Nephron (organoid): ENCODE results near the gene SLC15A1.

Source experiments
- H3K27ac Mint-ChIP-seq, 3 experiments: 2 replicates each; pipeline ENCODE4 v1.8.0; 2020; ENCODE audit warnings: mixed read lengths in 3 of 3, mild to moderate bottlenecking in 2 of 3, moderate library complexity in 1 of 3
- H3K27me3 Mint-ChIP-seq: 2 replicates; pipeline ENCODE4 v1.8.0; 2021; ENCODE audit warnings: low read depth, mild to moderate bottlenecking, moderate library complexity, mixed read lengths
- H3K36me3 Mint-ChIP-seq: 2 replicates; pipeline ENCODE4 v1.8.0; 2020; ENCODE audit warnings: low read depth, mixed read lengths
- H3K4me1 Mint-ChIP-seq: 2 replicates; pipeline ENCODE4 v1.8.0; 2020; ENCODE audit warnings: mixed read lengths
- H3K4me3 Mint-ChIP-seq, 3 experiments: 2 replicates each; pipeline ENCODE4 v1.8.0; 2020; ENCODE audit warnings: mild to moderate bottlenecking in 3 of 3, mixed read lengths in 3 of 3, moderate library complexity in 2 of 3
- H3K9me3 Mint-ChIP-seq: 2 replicates; pipeline ENCODE4 v1.8.0; 2020; ENCODE audit warnings: mixed read lengths
- TF ChIP-seq, protein P1 (sequence below), 3 experiments: fragments of 200-600 bp; sonication (generic); IDR thresholded peaks; one replicate each; pipeline ENCODE4 v1.5.0; 2021; ENCODE audit warnings: antibody characterized with exemption in 3 of 3; ENCODE audit not compliant: unreplicated experiment in 3 of 3

SLC15A1 gene

GRCh38 chr13:98651744-98652143 is 100.7 kb downstream of the SLC15A1 start:
- H3K9me3 Mint-ChIP-seq, result peaks cover 3% of the 10 kb centered on the region
- no peak overlapping the region for H3K4me3 Mint-ChIP-seq
- H3K27me3 Mint-ChIP-seq, result peaks cover 6% of the 10 kb centered on the region
- peaks cover 10% of the 10 kb centered on the region for H3K4me1 Mint-ChIP-seq
- TF ChIP-seq, protein P1, sequence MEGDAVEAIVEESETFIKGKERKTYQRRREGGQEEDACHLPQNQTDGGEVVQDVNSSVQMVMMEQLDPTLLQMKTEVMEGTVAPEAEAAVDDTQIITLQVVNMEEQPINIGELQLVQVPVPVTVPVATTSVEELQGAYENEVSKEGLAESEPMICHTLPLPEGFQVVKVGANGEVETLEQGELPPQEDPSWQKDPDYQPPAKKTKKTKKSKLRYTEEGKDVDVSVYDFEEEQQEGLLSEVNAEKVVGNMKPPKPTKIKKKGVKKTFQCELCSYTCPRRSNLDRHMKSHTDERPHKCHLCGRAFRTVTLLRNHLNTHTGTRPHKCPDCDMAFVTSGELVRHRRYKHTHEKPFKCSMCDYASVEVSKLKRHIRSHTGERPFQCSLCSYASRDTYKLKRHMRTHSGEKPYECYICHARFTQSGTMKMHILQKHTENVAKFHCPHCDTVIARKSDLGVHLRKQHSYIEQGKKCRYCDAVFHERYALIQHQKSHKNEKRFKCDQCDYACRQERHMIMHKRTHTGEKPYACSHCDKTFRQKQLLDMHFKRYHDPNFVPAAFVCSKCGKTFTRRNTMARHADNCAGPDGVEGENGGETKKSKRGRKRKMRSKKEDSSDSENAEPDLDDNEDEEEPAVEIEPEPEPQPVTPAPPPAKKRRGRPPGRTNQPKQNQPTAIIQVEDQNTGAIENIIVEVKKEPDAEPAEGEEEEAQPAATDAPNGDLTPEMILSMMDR (IDR thresholded peaks at IDR 0.05; ENCODE audit: unreplicated experiment in 3 of 3), result no peak
- H3K27ac Mint-ChIP-seq, result no peak overlapping the region
- H3K36me3 Mint-ChIP-seq, result no peaks in the 10 kb centered on the region

DNA sequence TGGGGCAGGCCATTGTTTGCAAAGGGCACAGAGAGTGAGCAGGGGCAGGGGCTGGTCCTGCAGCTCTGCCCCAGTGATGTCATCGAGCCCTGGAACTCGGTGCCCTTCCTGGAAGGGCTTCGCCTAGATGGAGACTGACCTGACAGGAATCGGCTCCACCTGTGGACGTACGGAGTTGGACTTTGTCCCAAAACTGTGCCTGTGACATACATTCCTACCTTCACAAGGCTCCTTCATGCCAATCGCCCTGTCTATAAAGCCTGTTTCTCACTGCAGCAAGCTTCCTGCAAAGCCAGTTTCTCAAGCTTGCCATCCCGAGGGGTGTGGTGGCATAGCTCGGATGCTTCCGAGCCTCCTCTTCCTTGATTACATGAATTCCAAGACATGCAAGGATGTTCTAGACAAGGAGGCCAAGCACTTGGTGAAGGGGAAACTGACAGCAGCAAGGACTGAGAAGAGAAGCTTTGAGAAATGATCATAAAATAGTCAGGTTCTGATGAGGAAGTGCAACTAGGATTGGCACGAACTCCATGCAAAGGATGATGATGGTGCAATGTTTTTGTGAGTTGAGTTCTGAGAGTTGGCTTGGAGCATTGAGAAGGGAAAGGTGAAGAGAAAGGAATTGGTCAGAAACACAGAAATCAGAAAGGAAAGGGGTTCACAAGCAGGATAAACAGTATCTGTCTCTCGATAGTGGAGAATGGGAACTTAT is 101.9 kb downstream of the SLC15A1 start:
- no peak overlapping the region for H3K4me3 Mint-ChIP-seq

DNA sequence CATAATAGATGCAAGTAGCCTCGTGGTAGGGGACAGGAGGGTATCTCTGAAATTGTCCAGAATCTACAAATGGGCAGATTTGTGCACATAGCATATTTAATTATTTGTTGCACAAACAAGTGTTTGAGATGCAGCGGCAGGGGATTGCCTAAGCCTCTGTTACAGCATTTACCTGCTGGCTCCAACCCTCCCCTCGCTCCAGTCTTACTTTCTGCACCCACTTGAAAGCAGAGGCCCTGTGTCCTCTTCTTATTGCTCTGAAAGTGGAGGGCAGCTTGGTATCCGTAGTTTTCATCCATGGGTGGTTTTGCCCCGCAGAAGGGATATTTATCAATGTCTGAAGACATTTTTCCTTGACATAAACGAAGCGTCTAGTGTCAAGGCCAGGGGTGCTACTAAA is 102.6 kb downstream of the SLC15A1 start:
- H3K9me3 Mint-ChIP-seq, result no peaks in the 10 kb centered on the region
- no peak overlapping the region for H3K27ac Mint-ChIP-seq
- TF ChIP-seq, protein P1 (IDR thresholded peaks at IDR 0.05; ENCODE audit: unreplicated experiment in 3 of 3), result no peak
- no peak overlapping the region for H3K4me3 Mint-ChIP-seq
- H3K27me3 Mint-ChIP-seq, result peaks cover 6% of the 10 kb centered on the region
- peaks cover 10% of the 10 kb centered on the region for H3K4me1 Mint-ChIP-seq
- H3K36me3 Mint-ChIP-seq, result no peaks in the 10 kb centered on the region

More for the DNA sequence above, 101.9 kb downstream of the SLC15A1 start:
- Mint-ChIP-seq H3K36me3 (no peaks in the 10 kb centered on the region), H3K4me1 (peaks cover 10% of the 10 kb centered on the region), H3K27ac (no peak overlapping the region), H3K27me3 (peaks cover 6% of the 10 kb centered on the region), H3K9me3 (peaks cover 2% of the 10 kb centered on the region)
- TF ChIP-seq, protein P1 (IDR thresholded peaks at IDR 0.05; ENCODE audit: unreplicated experiment in 3 of 3), result no peak

DNA sequence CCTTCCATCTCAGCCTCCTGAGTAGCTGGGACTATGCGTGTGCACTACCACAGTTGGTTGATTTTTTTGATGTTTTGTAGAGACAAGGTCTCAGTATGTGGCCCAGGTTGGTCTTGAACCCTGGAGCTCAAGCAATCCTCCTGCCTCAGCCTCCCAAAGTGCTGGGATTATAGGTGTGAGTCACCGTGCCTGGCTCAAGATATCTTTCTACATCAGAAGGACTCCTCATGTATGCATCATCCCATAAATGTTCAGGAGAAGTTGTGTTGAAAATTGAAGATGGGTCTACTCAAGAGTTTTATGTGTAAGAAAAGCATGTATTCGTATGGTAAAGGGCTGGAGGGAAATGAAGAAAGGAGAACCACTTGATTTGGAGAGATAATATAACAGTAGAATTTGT is 103.8 kb downstream of the SLC15A1 start:
- H3K27me3 Mint-ChIP-seq, result peaks cover 6% of the 10 kb centered on the region
- no peak overlapping the region for H3K4me3 Mint-ChIP-seq
- H3K9me3 Mint-ChIP-seq, result no peaks in the 10 kb centered on the region
- TF ChIP-seq, protein P1 (IDR thresholded peaks at IDR 0.05; ENCODE audit: unreplicated experiment in 3 of 3), result no peak
- H3K4me1 Mint-ChIP-seq, result peaks cover 10% of the 10 kb centered on the region
- H3K27ac Mint-ChIP-seq, result no peak overlapping the region
- no peaks in the 10 kb centered on the region for H3K36me3 Mint-ChIP-seq

DNA sequence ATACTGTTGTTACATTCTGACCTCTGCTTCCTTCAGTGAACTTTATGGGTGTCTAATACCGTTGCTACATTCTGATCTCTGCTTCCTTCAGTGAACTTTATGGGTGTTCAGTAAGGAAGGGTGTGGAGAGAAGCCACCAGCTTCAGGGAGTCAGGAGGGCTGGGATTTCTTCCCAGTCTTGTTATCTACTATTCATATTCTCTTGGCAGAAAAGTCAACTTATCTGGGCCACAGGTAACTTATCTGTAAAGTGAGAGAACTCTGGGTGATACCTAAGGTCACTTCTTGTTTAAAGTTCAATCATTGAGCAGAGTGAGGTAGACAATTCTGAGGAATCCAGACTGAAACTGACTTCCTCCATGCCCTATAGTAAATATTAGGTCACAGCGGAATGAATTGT is 104.3 kb downstream of the SLC15A1 start:
- TF ChIP-seq, protein P1 (IDR thresholded peaks at IDR 0.05; ENCODE audit: unreplicated experiment in 3 of 3), result no peak
- peaks cover under 1% of the 10 kb centered on the region for H3K27me3 Mint-ChIP-seq
- H3K36me3 Mint-ChIP-seq, result no peaks in the 10 kb centered on the region
- H3K27ac Mint-ChIP-seq, result no peak overlapping the region
- no peaks in the 10 kb centered on the region for H3K9me3 Mint-ChIP-seq
- H3K4me1 Mint-ChIP-seq, result peaks cover 5% of the 10 kb centered on the region
- H3K4me3 Mint-ChIP-seq, result no peak overlapping the region

DNA sequence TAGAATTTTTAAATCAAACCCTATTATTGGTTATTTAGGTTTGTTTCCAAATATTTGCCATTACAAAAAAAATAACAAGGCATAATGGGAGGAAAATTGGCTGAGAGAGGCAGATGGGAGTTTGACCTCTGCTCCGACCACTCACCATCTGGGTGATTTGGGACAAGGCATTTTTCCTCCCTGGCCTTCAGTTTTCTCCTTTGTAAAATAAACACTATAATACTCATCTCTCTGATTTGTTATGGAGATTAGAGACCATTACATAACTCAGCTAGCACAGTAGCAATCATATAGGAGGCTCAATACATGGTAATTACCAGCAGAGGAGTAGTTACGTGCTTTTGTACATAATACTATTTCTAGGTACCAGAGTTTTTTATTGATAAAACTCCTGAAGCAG is 105.4 kb downstream of the SLC15A1 start:
- H3K36me3 Mint-ChIP-seq, result no peaks in the 10 kb centered on the region
- H3K4me1 Mint-ChIP-seq, result peaks cover 3% of the 10 kb centered on the region
- H3K9me3 Mint-ChIP-seq, result no peaks in the 10 kb centered on the region
- H3K27ac Mint-ChIP-seq, result no peak overlapping the region
- H3K27me3 Mint-ChIP-seq, result no peaks in the 10 kb centered on the region
- TF ChIP-seq, protein P1 (IDR thresholded peaks at IDR 0.05; ENCODE audit: unreplicated experiment in 3 of 3), result no peak
- H3K4me3 Mint-ChIP-seq, result no peak overlapping the region
